ENCODE measurements around the gene TMEM63B. TPM values are rescaled to one million over a fixed set of nuclear protein-coding genes. Genes with fewer than 3 reads are reported as not detected.
A peak's percentile ranks its signal among the peaks of the same experiment; 100 is the strongest.

Gene TMEM63B
- total and polyA plus RNA-seq, 9 of the 15 experiments (the other 6 are each of a cell fraction or from before 2014, with no cell fraction given) = 0.14 to 39.4 (median 14.4) TPM

DNA sequence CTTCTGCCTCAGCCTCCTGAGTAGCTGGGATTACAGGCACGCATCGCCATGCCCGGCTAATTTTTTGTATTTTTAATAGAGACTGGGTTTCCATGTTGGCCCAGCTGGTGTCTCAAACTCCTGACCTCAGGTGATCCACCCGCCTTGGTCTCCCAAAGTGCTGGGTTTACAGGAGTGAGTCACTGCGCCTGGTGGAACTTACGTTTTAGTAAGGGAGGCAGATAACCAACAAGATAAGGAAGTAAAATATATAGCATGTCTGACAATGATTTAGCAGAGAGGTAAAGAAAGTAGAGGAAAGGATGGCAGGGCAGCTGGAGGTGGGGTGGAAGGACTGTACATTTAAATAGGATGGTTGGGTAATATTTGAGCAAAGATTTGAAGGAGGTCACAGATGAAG lies 76.6 kb downstream of the TMEM63B start (continued):
- TF ChIP-seq NCOA1 (IDR thresholded peaks at IDR 0.05; ENCODE audit: low read depth) (peak; percentile 62; the same call in 1 of the 2 replicates), ELF1 (tag; IDR thresholded peaks at IDR 0.05) (0 out of 2 replicates have a peak, but pooled peaks have one; percentile 23), CEBPB (tag; IDR thresholded peaks at IDR 0.05) (peak; percentile 34; the same call in 1 of the 2 replicates), NCOR1 (IDR thresholded peaks at IDR 0.05) (peak; percentile 49; the same call in 1 of the 2 replicates), NEUROD1 (IDR thresholded peaks at IDR 0.05; ENCODE audit: borderline replicate concordance, low read depth, low read length, partially characterized antibody) (peak; percentile 13), KDM1A (IDR thresholded peaks at IDR 0.05) (peak in 1 of 2 experiments; percentile 11; a peak in 1 of 4 replicates), ZNF224 (CRISPR knock-in tag; IDR thresholded peaks at IDR 0.05) (no peak), ATF1 (CRISPR knock-in tag; IDR thresholded peaks at IDR 0.05) (no peak), ATF1 (tag; IDR thresholded peaks at IDR 0.05) (0 out of 2 replicates have a peak, but pooled peaks have one; percentile 20), MAZ (CRISPR knock-in tag; conservative IDR thresholded peaks at IDR 0.05 in 1 of 2, IDR thresholded peaks at IDR 0.05 in 1 of 2) (no peak), TEAD4 (IDR thresholded peaks at IDR 0.05; ENCODE audit: low read length) (peak; percentile 50; the same call in 1 of the 2 replicates), TEAD4 (CRISPR knock-in tag; IDR thresholded peaks at IDR 0.05; ENCODE audit: borderline replicate concordance) (no peak), SLC30A9 (CRISPR knock-in tag; IDR thresholded peaks at IDR 0.05) (no peak), ILK (tag; IDR thresholded peaks at IDR 0.05; ENCODE audit: borderline replicate concordance, low read depth) (no peak), RCOR1 (IDR thresholded peaks at IDR 0.05; ENCODE audit: borderline replicate concordance in 1 of 2, low read depth in 2 of 2, low read length in 2 of 2) (peak in 1 of 2 experiments; percentile 65; a peak in 1 of 4 replicates), ZNF561 (CRISPR knock-in tag; conservative IDR thresholded peaks at IDR 0.05) (no peak), SETDB1 (IDR thresholded peaks at IDR 0.05; ENCODE audit: low read length) (no peak), MAFG (tag; conservative IDR thresholded peaks at IDR 0.05) (0 out of 2 replicates have a peak, but pooled peaks have one; percentile 18)
- TF ChIP-seq, protein P1, sequence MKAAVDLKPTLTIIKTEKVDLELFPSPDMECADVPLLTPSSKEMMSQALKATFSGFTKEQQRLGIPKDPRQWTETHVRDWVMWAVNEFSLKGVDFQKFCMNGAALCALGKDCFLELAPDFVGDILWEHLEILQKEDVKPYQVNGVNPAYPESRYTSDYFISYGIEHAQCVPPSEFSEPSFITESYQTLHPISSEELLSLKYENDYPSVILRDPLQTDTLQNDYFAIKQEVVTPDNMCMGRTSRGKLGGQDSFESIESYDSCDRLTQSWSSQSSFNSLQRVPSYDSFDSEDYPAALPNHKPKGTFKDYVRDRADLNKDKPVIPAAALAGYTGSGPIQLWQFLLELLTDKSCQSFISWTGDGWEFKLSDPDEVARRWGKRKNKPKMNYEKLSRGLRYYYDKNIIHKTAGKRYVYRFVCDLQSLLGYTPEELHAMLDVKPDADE (conservative IDR thresholded peaks at IDR 0.05; ENCODE audit: control insufficient read depth, low read depth, low read length) = no peak
- TF ChIP-seq, protein P2, sequence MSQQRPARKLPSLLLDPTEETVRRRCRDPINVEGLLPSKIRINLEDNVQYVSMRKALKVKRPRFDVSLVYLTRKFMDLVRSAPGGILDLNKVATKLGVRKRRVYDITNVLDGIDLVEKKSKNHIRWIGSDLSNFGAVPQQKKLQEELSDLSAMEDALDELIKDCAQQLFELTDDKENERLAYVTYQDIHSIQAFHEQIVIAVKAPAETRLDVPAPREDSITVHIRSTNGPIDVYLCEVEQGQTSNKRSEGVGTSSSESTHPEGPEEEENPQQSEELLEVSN (IDR thresholded peaks at IDR 0.05; ENCODE audit: borderline replicate concordance in 1 of 2, extremely low read depth in 1 of 2, insufficient read depth in 1 of 2, insufficient read length in 1 of 2, low read depth in 1 of 2, low read length in 1 of 2, poor library complexity in 1 of 2, severe bottlenecking in 1 of 2) = no peak
- TF ChIP-seq, protein P3, sequence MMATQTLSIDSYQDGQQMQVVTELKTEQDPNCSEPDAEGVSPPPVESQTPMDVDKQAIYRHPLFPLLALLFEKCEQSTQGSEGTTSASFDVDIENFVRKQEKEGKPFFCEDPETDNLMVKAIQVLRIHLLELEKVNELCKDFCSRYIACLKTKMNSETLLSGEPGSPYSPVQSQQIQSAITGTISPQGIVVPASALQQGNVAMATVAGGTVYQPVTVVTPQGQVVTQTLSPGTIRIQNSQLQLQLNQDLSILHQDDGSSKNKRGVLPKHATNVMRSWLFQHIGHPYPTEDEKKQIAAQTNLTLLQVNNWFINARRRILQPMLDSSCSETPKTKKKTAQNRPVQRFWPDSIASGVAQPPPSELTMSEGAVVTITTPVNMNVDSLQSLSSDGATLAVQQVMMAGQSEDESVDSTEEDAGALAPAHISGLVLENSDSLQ (IDR thresholded peaks at IDR 0.05) = peak; percentile 72
- TF ChIP-seq, protein P4, sequence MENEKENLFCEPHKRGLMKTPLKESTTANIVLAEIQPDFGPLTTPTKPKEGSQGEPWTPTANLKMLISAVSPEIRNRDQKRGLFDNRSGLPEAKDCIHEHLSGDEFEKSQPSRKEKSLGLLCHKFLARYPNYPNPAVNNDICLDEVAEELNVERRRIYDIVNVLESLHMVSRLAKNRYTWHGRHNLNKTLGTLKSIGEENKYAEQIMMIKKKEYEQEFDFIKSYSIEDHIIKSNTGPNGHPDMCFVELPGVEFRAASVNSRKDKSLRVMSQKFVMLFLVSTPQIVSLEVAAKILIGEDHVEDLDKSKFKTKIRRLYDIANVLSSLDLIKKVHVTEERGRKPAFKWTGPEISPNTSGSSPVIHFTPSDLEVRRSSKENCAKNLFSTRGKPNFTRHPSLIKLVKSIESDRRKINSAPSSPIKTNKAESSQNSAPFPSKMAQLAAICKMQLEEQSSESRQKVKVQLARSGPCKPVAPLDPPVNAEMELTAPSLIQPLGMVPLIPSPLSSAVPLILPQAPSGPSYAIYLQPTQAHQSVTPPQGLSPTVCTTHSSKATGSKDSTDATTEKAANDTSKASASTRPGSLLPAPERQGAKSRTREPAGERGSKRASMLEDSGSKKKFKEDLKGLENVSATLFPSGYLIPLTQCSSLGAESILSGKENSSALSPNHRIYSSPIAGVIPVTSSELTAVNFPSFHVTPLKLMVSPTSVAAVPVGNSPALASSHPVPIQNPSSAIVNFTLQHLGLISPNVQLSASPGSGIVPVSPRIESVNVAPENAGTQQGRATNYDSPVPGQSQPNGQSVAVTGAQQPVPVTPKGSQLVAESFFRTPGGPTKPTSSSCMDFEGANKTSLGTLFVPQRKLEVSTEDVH (IDR thresholded peaks at IDR 0.05; ENCODE audit: low read depth, partially characterized antibody) = no peak
